Fibroblast of gingiva (primary cell): ENCODE measurements around the gene PELI2.

Source experiments
- DNase-seq: peaks from one replicate; pipeline ENCODE4 v3.0.0-alpha.2; 2011; ENCODE audit warnings: low read depth

Gene PELI2

DNA sequence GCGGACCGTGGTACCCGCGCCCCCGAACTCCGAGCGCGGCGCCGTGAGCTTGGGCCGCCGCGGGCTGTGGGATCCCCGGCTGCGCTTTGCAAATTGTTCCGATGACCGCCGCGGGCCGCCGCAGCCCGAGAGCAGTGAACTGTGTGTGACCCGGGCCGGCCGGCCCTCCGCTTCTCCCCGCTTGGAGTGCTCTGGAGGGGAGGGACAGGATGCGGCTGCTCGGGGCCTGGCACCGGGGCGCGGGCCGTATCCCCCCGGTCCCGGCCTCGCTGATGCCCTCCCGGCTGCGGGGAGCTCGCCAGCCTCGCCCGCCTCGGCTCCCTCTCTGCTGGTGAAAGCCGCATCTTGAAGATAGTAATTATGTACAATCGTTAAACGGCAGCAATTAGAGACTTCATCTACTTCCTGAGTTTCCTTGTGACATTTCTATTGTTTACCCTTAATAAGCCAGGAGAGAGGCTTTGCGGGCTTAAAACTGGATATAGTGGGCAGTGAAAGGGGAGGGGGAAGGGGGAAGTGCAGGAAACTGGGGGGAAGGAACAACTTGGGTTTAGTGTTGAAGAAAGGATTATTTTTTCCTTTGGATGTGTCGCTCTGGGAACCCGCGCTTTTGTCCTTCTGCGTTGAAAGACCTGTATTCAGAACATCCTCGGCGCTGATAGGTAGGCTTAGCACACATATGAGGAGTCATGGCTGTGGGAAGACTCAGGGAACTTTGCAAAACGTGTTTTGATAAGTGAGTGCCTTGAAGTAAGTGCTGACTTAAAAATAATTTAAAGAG, 1.2 kb downstream of the PELI2 start:
- DNase-seq, result peak; percentile 25

DNA sequence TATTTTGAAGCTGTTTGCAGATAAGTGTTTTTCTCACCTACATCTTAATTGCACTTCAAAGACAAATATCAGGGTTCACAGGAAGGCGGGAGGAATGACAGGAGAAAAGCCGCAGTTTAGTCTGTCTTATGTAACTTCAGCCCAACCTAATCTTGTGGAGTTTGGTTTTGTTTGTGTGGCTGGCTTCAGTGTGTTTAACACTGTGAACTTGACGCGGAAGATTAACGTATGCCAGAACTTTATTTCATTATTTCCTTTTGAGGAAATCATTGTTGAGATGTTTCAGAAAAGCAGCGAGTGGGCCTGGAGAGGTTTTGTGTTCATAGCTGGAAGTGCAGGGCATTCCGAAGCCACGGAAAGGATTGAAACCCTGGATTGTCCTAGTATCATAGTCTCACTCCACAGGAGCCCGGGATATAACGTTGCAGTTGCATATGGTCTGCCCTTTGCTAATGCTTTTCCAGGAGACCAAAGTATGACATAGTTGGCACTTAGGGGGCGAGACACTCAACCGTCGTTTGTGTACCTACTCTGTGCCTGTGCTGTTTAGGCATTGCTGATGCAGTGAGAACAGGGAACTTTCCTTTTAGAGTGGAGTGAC, 2.0 kb downstream of the PELI2 start:
- DNase-seq, result peak; percentile 23

DNA sequence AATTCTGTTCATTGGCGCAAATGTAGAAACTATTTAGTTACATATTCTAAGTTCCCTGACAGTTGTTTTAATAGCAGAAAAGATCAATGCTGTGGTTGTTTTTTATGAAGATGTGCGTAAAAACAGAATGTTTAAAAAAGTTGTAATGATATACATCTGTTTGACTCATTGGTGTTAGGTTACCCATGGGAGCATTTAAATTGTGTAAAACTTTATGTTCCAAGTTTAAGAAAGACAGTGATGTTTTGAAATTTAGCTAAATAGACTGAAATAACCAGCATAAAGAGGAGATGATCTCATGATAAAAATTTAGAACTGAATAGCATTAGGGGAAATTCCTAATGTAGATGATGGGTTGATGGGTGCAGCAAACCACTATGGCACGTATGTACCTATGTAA, 3.6 kb downstream of the PELI2 start:
- peak; percentile 84 for DNase-seq

DNA sequence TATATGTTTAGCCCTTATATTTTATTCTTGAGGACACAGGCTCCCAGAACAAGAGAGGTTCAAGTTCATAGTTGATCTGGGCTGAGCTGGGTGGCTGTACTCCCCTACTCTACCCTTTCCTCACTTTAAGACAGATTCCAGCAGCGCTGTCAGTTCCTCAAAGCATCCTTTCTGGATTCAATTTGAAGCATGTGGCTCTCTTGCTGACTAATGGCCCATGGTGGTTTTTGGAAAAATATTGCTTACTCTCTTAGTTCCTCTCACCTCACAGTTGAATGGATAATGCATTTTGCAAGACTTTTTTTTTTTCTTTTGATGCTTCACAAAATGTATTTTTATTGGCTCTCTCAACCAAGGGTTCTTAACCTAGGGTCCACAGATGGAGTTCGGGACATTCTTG, 4.1 kb downstream of the PELI2 start:
- peak; percentile 55 for DNase-seq

DNA sequence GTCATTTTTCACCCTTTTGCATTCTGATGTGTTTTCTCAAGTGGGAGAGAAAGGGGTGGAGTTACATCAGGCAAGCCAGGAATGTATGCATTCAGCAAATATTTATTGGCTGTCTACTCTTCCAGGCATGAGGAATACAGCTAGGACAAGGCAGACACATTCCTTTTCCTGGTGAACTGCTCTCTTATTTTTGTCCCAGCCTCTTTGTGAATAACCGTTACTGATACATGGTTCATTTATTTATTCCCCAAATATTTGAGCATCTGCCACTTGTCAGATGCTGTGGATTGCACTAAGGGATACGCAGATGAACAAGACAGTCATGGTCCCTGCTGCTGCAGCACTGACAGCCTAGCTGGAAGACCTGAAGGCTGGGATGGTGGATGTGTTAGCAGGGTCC, 6.1 kb downstream of the PELI2 start:
- DNase-seq, result no peak

DNA sequence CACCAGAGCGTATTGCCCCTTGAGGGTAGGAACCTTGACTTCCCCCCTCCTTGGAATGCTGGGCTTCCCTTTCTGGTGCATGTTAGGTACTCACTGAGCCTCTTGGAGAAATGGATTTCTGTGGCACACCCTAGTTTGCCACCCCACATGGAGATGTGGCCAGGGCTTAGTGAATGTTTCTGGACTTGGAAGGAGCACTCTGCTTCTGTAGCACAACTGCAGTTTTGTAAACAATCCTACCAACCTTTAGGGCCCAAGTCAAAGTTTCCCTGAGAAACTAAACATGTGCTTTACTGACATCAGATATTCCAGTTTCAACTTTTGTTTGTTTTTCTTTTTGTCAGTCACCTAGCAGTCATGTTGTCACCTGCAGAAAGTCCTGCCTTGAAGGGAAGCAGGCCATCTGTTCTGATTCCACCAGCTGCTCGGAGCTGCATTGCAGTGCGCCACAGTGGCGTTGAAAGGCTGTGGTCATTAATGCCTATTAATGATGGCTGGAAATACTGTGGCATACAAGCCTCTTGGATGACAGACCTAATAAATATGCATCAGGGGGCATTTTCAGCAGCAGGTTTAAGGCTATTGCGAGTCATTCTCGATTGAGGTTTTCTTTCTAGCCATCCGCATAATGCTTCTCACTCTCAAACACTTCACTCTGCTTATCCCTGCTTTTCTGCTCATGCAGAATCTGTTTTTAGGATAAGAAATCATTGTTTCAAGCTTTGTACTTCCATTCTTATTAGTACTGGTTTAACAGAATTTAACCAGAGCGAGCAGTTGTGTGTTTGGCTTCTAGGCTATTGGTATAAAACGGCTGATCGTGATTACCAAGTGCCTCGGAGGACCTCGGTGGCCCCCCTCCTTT, 7.8 kb downstream of the PELI2 start:
- DNase-seq, result no peak

DNA sequence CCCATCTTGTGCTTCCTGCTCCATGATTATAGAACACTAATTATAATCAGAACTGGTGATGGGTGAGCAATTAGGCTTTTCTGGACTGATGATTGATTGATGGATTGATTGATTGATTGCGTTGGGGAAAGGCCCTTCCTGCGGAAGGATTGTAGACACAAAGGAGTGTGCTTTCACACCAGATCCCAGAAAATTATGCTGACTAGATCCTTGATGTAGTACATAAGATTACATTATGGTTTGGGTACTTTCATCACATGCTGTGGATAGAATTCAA, 8.4 kb downstream of the PELI2 start:
- no peak for DNase-seq

DNA sequence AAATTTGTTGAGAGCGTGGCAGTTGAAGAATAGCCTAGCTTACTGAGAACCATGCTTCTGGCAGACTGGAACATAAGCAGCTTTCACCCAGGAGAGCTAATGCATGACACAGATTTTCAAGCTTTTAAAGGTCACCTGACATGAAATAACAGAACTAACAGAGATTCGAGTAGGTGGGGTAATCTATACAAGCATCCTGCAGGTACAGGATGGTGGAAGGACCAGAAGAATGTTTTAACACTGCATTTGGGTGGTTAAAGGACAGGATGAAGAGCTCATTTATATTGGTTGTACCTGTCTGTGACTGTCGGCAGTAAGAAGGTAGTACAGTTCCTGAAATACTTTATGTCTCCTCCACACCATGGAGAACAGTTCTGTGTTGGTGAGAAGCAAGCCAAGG, 8.9 kb downstream of the PELI2 start:
- DNase-seq, result no peak

DNA sequence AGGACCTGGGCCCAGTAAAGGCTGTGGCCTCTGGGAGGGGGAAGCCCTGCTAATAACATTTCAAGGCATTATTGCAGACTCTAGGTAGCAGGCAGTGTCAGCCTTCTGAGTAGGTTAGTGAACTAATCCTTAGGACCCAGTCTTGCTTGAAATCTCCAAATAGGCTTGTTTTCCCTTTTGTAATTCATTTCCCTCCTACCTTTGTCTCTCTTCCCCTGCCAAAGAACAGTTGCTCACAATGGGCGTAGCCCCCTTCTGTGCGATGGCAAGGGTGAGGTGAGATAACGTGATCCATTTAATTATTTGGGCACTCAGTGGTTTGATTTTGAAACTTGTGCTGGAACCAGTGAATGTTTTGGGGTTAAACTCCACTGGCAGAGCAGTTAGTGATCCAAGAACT, 10.9 kb downstream of the PELI2 start:
- no peak for DNase-seq

DNA sequence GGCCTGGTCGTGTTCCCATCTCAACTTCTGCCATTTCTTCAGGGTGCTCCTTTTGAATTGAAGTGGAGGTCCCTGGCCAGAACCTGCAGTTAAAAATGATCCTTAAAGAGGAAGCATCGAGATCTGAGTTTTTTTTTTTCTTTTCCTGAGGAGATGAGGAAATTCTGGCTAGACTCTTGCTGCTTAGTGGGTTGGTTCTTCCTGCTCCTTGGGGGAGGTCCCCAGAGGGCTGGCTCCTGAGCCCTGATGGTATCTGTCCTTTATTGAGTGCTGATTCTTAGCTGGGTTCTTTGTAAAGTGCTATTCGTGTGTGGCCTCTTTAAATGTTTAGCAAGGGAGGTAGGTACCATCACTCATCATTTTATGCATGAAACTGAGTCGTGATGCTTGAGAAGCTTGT, 11.7 kb downstream of the PELI2 start:
- peak; percentile 16 for DNase-seq

DNA sequence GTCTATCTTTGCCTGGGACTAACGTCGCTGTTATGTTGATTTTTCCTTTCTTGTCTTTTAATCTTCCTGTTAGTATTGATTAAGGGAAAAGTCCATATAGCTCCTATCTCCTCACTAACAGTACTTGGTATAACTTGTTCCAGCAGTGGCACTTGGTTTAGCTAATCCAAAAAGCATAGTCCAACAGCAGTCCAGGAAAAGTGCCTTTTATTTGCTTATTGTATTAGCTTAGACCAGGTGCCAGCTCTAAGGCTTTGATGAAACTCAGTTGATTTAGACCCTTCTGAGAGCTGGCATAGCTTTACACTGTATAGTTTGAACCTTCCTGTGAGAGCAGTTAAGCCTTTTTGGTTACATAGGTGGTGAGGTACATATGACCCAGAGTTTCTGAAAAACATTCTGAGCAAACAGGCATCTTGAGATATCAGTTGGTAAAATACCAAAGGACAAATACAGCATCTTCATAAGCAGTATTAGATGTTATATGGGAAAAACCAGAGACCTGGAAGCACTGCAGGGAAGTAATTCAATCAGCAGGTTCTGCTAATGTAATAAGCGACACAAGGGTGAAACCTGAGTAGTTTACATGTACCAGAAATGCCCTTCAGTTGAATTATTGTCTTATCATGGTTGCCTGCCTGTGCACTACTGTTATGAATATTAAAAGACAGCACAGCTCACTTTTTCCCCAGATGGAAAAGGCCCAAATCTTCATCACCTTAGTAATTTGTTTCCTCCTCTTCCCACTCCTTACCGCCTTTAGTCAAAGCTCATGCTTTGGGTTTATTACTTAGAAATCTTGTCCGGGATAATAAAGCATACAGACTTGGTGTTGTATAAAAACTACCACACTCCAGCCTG, 13.0 kb downstream of the PELI2 start:
- DNase-seq, result no peak

DNA sequence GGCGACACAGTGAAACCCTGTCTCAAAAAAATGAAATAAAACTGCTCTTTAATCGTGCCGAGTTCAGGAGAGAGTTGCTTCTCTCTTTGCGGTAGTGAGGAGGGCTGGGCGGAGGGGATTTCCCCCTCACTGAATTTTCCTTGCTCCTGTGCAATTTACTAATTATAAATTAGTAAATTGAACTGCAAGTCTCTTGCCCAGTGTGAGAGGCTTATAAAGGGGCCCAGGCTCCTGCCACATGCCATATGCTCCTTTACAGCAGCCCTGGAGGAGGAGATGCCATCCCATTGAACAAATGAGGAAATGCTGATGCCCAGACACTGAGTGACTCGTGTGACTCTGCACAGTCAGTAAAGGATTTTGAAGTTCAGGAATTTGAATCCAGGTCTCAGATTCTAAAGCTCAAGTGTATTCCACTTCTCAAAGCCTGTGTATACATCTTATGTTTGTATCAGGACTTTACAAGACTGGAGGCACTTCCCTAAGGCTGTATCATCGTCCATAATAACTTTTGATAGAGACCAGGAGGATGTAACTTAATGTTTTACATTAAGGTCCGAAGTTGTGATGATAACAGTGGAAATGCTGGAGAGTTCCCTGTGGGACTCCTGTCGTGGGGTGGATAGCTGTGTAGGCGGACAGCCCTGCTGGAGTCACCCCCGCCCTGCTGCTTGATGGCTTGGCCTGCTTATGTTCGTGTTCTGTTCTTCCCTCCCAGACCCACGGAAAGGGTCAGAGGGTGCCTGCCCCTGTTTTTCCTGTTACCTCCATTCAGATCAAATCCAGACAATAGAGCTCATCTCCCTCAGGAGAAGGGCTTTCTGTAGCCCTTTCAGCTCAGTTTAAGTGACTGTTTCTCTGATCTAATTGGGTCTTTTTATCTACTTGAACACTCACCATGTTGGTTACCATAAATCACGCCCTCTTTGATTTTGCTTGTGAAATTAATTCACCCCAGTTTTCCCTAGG, 13.9 kb downstream of the PELI2 start:
- no peak for DNase-seq

DNA sequence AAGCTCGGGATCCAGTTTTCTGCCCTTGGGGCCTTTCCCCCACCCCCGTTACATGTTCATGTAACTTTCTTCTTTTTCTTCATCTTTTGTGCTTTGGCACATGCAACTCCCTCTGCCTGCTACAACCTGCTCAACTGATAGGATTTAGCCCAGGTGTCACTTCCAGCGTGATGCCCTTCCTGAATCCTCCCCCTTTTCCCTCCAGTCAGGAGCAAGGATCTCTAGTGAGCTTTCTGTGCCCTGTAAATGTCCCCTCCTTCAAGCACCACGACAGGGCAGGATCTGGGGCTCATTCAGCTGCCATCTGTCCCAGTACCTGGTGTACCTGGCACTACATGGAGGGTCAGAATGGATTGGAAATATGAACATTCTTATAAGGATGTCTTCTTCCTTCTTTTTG, 15.3 kb downstream of the PELI2 start:
- no peak for DNase-seq

DNA sequence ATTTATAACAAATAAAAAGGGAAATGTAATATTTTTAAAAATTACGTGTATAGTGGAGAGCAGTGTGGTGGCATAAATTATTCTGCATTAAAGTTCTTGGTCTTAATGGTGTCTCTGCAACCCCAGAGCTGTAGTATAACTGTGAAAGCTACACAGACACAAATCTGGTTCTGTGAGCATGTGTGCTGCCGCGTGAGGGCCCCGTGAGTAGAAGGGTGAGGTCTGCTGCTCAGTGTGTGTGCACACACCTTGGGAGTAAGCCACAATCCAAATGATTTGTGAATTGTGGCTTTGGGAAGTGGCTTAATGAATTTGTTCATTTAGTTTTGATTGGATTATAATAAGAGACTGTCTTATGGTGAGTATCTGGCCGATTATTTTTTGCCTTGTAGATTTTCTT, 16.8 kb downstream of the PELI2 start:
- DNase-seq, result no peak

DNA sequence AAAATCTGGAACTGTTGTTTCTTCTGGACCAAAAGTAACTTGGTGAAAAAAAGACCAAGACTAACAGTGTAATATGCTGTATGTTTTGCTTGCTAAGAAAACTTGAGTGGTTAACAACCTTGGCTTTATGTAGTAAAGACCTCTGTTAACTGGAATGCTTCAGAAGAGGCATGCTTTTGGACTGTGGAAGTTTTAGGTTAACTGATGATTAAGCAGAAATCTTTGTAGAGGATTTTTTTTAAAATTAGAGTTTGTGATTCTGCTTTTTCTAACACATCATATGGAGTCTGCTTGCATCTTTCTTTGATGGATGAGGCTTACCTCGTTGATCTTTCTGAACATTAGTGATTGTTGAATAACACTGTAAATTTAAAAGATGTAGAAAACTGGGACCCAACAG, 17.5 kb downstream of the PELI2 start:
- DNase-seq, result no peak

DNA sequence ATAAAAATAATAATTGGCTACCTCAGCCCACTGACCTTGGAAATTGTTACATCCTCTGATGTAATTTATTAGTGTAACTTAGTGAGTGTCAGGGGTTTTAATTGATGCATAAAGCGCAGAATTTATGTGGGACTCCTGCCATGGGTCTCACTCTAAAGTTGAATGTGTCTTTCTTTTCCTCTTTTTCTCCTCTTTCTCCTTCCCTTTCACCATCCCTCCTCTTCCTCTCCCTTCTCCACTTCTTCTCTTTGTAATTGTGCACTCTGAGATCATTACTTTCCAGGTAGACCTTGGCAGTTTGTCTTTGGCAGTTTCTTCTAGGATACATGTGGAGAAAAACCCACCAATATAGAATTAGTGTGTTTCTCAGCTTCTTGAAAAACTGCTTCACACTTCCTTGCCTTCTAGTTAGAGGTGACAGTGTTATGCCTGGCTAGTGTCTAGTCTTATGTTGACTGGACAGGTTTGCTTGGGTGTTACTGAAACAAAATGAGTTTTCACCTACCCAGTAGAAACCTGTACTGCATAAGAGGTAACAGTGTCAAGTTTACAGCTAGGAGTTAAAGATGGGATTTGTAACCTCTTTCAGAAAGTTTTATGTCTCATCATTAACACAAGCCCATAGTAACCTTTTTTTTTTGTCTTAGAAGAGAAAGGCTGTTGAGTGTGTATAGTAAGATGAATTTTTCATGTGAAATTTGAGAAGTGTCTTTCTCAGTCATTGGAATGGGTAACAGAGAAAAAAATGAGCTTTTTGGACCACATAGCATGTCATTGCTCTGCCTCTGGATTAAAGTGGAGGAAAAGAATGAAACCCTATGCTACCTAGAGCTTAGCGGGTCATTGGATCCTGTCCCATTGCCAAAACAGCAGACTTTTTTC, 18.6 kb downstream of the PELI2 start:
- peak; percentile 32 for DNase-seq

DNA sequence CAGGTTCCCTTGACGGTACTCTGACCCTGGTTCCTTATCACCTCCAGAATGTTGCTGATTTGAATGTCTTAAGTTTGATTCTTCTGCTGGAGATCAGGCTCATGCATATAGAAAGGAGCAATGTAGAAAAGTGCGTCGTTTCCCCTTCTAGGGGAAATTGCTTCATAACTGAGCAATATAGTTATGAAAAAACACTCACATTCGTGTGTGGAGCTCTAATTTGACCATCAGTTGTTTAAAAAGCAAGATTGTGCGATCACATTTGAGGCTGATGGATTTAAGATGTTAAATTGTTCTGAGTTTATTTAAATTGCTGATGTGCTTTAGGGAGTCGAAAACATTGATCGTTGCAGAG, 19.2 kb downstream of the PELI2 start:
- DNase-seq, result no peak

DNA sequence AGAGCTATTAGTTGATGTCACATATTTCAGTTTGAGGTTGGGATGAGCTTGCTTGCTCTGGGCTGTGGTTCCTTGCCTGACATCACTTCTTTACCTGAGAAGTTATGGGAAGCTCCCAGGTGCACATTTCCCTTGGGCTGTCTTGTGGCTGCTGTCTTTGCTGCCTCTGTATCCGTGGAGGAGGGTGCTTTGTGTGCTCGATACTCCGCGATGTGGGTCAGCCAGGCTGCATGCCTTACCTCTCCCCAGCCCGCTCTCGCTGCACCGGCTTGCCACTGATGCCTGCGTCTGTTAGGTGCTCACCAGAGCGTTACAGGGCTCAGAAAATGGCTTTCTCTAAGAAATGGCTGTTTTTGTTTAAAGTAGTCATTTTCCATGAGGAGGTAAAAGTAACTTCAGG, 19.6 kb downstream of the PELI2 start:
- no peak for DNase-seq

DNA sequence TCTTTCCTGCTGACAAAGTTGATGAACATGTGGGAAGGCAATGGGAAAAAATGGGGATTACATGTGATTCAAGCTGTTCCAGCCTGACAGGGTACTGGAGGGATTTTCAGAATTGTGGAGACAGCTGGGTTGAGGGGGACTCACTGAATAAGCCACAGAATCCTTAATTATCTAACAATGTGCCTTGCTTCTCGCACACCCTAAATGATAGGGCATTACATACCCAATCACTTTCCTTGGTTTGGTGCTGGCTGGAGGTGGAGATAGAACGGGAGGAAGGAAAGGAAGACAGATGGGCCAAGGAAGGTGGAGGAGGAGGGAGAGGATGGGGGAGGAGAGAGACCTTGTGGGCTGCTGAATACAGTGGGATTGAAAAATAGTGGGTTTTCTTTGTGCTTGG, 20.7 kb downstream of the PELI2 start:
- DNase-seq, result no peak

DNA sequence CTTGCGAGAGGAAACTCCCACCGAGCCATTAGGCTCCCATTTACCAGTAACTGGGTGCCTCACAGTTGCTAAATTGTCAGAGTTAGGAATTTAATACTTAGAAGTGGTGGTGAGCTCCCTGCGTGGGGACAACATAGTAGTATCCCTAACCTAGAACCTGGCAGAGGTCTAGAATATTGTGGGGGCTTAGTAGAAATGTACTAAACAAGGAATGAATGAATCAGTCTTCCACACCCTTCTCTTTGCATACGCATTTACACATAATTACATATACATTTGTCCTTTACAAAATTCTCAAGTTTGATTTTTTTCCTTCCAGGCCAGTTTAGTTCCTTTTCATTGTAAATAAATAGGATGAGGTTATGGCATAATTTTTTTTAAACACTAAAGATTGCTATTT, 24.1 kb downstream of the PELI2 start:
- no peak for DNase-seq
